GM19395 (cell line): ENCODE measurements around the gene DIPK1B.
A peak's percentile ranks its signal among the peaks of the same experiment; 100 is the strongest.
"Not testable (repeated sequence)": the region's sequence is repeated elsewhere in the genome, so short reads cannot be mapped to it uniquely, and the experiment has no call there.

Source experiments
- ATAC-seq: cut with Tn5 transposase; IDR thresholded peaks from one replicate; pipeline ENCODE4 v1.9.1; 2021; ENCODE audit warnings: mild to moderate bottlenecking, moderate library complexity; ENCODE audit not compliant: unreplicated experiment

The DIPK1B gene

GRCh38 chr9:136762915-136763648 is 50.7 kb downstream of the DIPK1B start:
- no peak for ATAC-seq

GRCh38 chr9:136763649-136764035 is 51.3 kb downstream of the DIPK1B start:
- ATAC-seq: no peak

GRCh38 chr9:136764301-136764891 is 52.0 kb downstream of the DIPK1B start, which contains the start of gene LCN15:
Gene LCN15, minus strand, starts transcription at chr9:136764518. Its CDS starts 30 bp downstream, at chr9:136764488.
- no peak for ATAC-seq

GRCh38 chr9:136765041-136765440 is 52.7 kb downstream of the DIPK1B start:
- no peak for ATAC-seq

GRCh38 chr9:136765745-136766409 is 53.5 kb downstream of the DIPK1B start:
- ATAC-seq: peak; percentile 77

- not testable (repeated sequence) for ATAC-seq
These were observed 54.2 kb downstream of the DIPK1B start for GRCh38 chr9:136766410-136767120.

- no peak for ATAC-seq
These were observed 57.4 kb downstream of the DIPK1B start for GRCh38 chr9:136769710-136770191.

- ATAC-seq: no peak
These were observed 59.6 kb downstream of the DIPK1B start for GRCh38 chr9:136771907-136772415.

GRCh38 chr9:136773386-136774044 is 61.1 kb downstream of the DIPK1B start:
- ATAC-seq: no peak
